HEK293T (cell line): ENCODE data around the gene ATP6V1G1.

ENCODE experiments used
- CTBP1 ChIP-seq: fragments of 450-650 bp; IDR thresholded peaks from 2 replicates; pipeline ENCODE4 v1.6.1; 2016; ENCODE audit warnings: borderline replicate concordance
- ELF4 ChIP-seq: fragments of 450-650 bp; IDR thresholded peaks from 2 replicates; pipeline ENCODE4 v1.6.1; 2017; ENCODE audit warnings: antibody characterized with exemption
- FOXA1 ChIP-seq: fragments of 450-650 bp; IDR thresholded peaks from 2 replicates; pipeline ENCODE4 v1.6.1; 2016; ENCODE audit warnings: mild to moderate bottlenecking
- FOXK2 ChIP-seq: fragments of 450-650 bp; IDR thresholded peaks from 2 replicates; pipeline ENCODE4 v1.6.1; 2016; ENCODE audit warnings: mild to moderate bottlenecking
- FOXM1 ChIP-seq: fragments of 450-650 bp; IDR thresholded peaks from 2 replicates; pipeline ENCODE4 v1.6.1; 2017; ENCODE audit warnings: mild to moderate bottlenecking, borderline replicate concordance
- HDGF ChIP-seq: fragments of 450-650 bp; IDR thresholded peaks from 2 replicates; pipeline ENCODE4 v1.6.1; 2017; ENCODE audit warnings: antibody characterized with exemption, borderline replicate concordance
- L3MBTL2 ChIP-seq: fragments of 450-650 bp; conservative IDR thresholded peaks from 2 replicates; pipeline ENCODE4 v1.6.1; 2016; ENCODE audit warnings: mild to moderate bottlenecking
- NFRKB ChIP-seq: fragments of 450-650 bp; IDR thresholded peaks from 2 replicates; pipeline ENCODE4 v1.6.1; 2016; ENCODE audit warnings: mild to moderate bottlenecking, moderate library complexity
- PKNOX1 ChIP-seq: fragments of 450-650 bp; IDR thresholded peaks from 2 replicates; pipeline ENCODE4 v1.6.1; 2016
- SP1 ChIP-seq: fragments of 450-650 bp; IDR thresholded peaks from 2 replicates; pipeline ENCODE4 v1.6.1; 2017
- SUZ12 ChIP-seq: fragments of 450-650 bp; IDR thresholded peaks from 2 replicates; pipeline ENCODE4 v1.6.1; 2016; ENCODE audit warnings: mild to moderate bottlenecking
- TARDBP ChIP-seq: fragments of 450-650 bp; IDR thresholded peaks from 2 replicates; pipeline ENCODE4 v1.6.1; 2016

GRCh38 chr9:114590328-114590727 is 2.8 kb downstream of the ATP6V1G1 start:
- TF ChIP-seq ELF4 (no peak), SP1 (no peak), SUZ12 (no peak), FOXK2 (no peak), FOXA1 (no peak), TARDBP (no peak), FOXM1 (no peak), CTBP1 (no peak), HDGF (no peak), NFRKB (no peak), PKNOX1 (no peak), L3MBTL2 (no peak)
